SK-N-DZ (cell line): ENCODE results near the gene KRTAP12-4.
"Not testable (repeated sequence)": the region's sequence is repeated elsewhere in the genome, so short reads cannot be mapped to it uniquely, and the experiment has no call there.

ENCODE experiments used
- DNase-seq: peaks from one replicate; pipeline ENCODE4 v3.0.0-alpha.2; 2015; ENCODE audit warnings: low spot score
- small RNA-seq, 2 experiments: library from RNA; depleted of rRNA; stranded (forward); fragments of <200 nt; gene quantifications; one replicate each; pipeline ENCODE3, GENCODE V24; 2014

KRTAP12-4 gene

GRCh38 chr21:44613386-44614155, 40.9 kb downstream of the KRTAP12-4 start:
- DNase-seq, result no peak

DNA sequence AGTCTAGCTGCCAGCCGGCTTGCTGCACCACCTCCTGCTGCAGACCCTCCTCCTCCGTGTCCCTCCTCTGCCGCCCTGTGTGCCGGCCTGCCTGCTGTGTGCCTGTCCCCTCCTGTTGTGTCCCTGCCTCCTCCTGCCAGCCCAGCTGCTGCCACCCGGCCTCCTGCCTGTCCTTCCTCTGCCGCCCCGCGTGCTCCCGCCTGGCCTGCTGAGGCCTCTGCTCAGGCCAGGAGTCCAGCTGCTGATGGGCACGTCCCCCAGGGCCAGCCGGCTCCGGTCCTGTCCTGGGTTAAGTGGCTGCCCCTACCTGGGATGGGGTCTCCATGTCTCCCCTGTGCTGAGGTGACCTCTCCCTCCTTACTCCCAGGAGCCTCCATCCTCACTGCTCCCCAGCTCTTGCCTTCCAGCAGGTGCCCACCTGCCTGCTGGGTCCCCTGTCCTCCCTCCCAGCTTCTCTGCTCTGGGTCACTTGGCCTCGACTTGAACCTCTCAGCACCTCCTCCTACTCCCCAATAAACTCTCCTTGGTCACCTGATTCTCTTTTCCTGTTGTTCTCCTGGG, 41.7 kb downstream of the KRTAP12-4 start:
- no peak for DNase-seq

- DNase-seq, result no peak
These were observed 42.4 kb downstream of the KRTAP12-4 start, which contains the start of gene KRTAP10-8 for GRCh38 chr21:44612029-44612486. Gene KRTAP10-8 (plus strand): TSS chr21:44612079. CDS start chr21:44612101, 22 bp downstream.

- no peak for DNase-seq
These were observed 42.9 kb downstream of the KRTAP12-4 start for GRCh38 chr21:44611551-44611950.

- DNase-seq, result not testable (repeated sequence)
These were observed 44.2 kb downstream of the KRTAP12-4 start for GRCh38 chr21:44610157-44610843.

DNA sequence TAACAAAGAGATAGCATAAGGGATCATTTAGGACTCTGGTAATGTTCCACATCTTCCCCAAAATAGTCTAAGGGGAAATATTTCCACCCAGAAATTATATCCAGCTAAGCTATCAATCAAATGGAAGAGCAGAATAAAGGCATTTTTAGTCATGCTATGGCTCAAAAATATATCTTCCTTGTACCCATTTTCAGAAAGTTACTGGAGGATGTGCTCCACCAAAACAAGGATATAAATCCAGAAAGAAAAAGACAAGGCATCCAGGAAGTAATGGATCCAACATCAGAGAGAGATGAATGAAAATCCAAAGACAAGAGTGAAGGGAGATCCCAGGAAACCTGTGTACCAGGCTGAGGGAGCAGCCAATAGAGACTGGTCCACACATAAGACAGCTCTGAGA, 45.3 kb downstream of the KRTAP12-4 start:
- DNase-seq, result no peak

- DNase-seq, result no peak
These were observed 48.0 kb downstream of the KRTAP12-4 start for GRCh38 chr21:44606495-44606894.

Small RNA genes within 50 kb of the gene (small RNA-seq; reads per million reads assigned to genes)
- 0 reads per million in 2 experiments for gene KRTAP12-6P
